GM12892 (cell line): ENCODE results near the gene NR5A1.

Experiments
- POLR2A ChIP-seq: IDR thresholded peaks from 2 replicates; pipeline ENCODE4 v1.6.1; 2011; ENCODE audit warnings: low read depth, low read length, control low read depth
- POLR2AphosphoS5 ChIP-seq: IDR thresholded peaks from 2 replicates; pipeline ENCODE4 v1.6.1; 2011; ENCODE audit warnings: low read depth, low read length, control low read depth

GRCh38 chr9:124455820-124456219 is 51.4 kb downstream of the NR5A1 start:
- no peak for TF ChIP-seq POLR2A
- no peak for TF ChIP-seq POLR2AphosphoS5
